Endothelial cell of umbilical vein (primary cell): ENCODE measurements around the gene ASB6. TPM values are rescaled to one million over a fixed set of nuclear protein-coding genes. Genes with fewer than 3 reads are reported as not detected.

Source experiments
- BruUV-seq: library from RNA; stranded (reverse); fragments of 400-500 nt; replicated peaks from 2 replicates; lab custom pipeline; 2021; lab: Mats Ljungman, UMichigan
- CTCF ChIA-PET: fragments of 300-600, 350-600 bp; sonication (Branson Sonifier 250); formaldehyde crosslinking; loops from one replicate; lab custom pipeline; 2021; ENCODE audit warnings: antibody characterized with exemption, inconsistent platforms; lab: Charles Lee
- POLR2A ChIA-PET: fragments of 300-600, 350-600 bp; sonication (Branson Sonifier 250); formaldehyde crosslinking; loops from one replicate; lab custom pipeline; 2021; ENCODE audit warnings: antibody characterized with exemption, inconsistent platforms; lab: Charles Lee
- DNase-seq: peaks from one replicate; pipeline ENCODE4 v3.0.0-alpha.2; 2011; ENCODE audit warnings: low read depth, low spot score
- FAIRE-seq: peaks from 2 replicates; lab custom pipeline; 2011; peaks lifted over from hg19 to GRCh38; lab: Jason Lieb, UNC
- H2AFZ ChIP-seq: 2 replicates; pipeline ENCODE4 v1.6.0; 2012; ENCODE audit warnings: low read depth, low read length, control low read depth, inconsistent platforms
- H3K27ac ChIP-seq: 2 replicates; pipeline ENCODE4 v1.5.1; 2011; ENCODE audit warnings: low read depth, mild to moderate bottlenecking, control low read depth, low read length, moderate library complexity; ENCODE audit not compliant: insufficient read depth
- H3K27me3 ChIP-seq, 2 experiments: 2 replicates each; pipeline versions ENCODE4 v1.6.0 to v1.6.1; 2011; ENCODE audit warnings: low read length in 2 of 2, mixed read lengths in 1 of 2; ENCODE audit not compliant: control insufficient read depth in 2 of 2, insufficient read depth in 2 of 2
- H3K36me3 ChIP-seq, 2 experiments: 2 replicates in 1 of 2; 3 replicates in 1 of 2; pipeline ENCODE4 v1.5.1; 2011; ENCODE audit warnings: low read length in 2 of 2, mild to moderate bottlenecking in 1 of 2, moderate library complexity in 1 of 2; ENCODE audit not compliant: control insufficient read depth in 2 of 2, insufficient read depth in 2 of 2; ENCODE audit errors: extremely low read depth in 1 of 2
- H3K4me1 ChIP-seq: 3 replicates; pipeline ENCODE4 v1.5.1; 2011; ENCODE audit warnings: mild to moderate bottlenecking, low read length; ENCODE audit not compliant: control insufficient read depth, insufficient read depth; ENCODE audit errors: extremely low read depth
- H3K4me2 ChIP-seq: 2 replicates; pipeline ENCODE4 v1.6.1; 2011; ENCODE audit warnings: low read length, control low read depth, mixed read lengths; ENCODE audit not compliant: insufficient read depth
- H3K4me3 ChIP-seq, 3 experiments: fragments of 200-600 bp in 1 of 3; sonication (generic), shearing (Covaris generic) in 1 of 3; replicated peaks in 1 of 3; 2 replicates each; pipeline ENCODE4 v1.5.1; 2011 to 2016; ENCODE audit warnings: control low read depth in 3 of 3, low read length in 3 of 3, mild to moderate bottlenecking in 2 of 3, inconsistent platforms in 1 of 3, low read depth in 1 of 3, moderate library complexity in 1 of 3; ENCODE audit not compliant: insufficient read depth in 1 of 3
- H3K79me2 ChIP-seq: 2 replicates; pipeline ENCODE4 v1.6.0; 2012; ENCODE audit warnings: low read length, inconsistent platforms; ENCODE audit not compliant: control insufficient read depth, insufficient read depth
- H3K9ac ChIP-seq: replicated peaks from 2 replicates; pipeline ENCODE3; 2011; ENCODE audit warnings: low read length, control low read depth; ENCODE audit not compliant: insufficient read depth; ENCODE audit errors: extremely low read depth
- H3K9me1 ChIP-seq: replicated peaks from 3 replicates; pipeline ENCODE4 v1.6.0; 2011; ENCODE audit warnings: mild to moderate bottlenecking, low read length; ENCODE audit not compliant: control insufficient read depth, insufficient read depth; ENCODE audit errors: extremely low read depth
- H3K9me3 ChIP-seq: replicated peaks from 2 replicates; pipeline ENCODE4 v1.5.1; 2012; ENCODE audit warnings: low read length, inconsistent platforms; ENCODE audit not compliant: control insufficient read depth, insufficient read depth
- H4K20me1 ChIP-seq: replicated peaks from 2 replicates; pipeline ENCODE3; 2011; ENCODE audit warnings: mild to moderate bottlenecking, low read length; ENCODE audit not compliant: control insufficient read depth, insufficient read depth; ENCODE audit errors: extremely low read depth
- EZH2 ChIP-seq: IDR thresholded peaks from 2 replicates; pipeline ENCODE4 v1.6.1; 2012; ENCODE audit warnings: borderline replicate concordance, low read depth, mild to moderate bottlenecking, moderate library complexity, low read length, inconsistent platforms; ENCODE audit not compliant: severe bottlenecking
- JUN ChIP-seq: IDR thresholded peaks from 2 replicates; pipeline ENCODE4 v1.6.1; 2011; ENCODE audit warnings: borderline replicate concordance, low read depth; ENCODE audit not compliant: insufficient read length, insufficient read depth
- MYC ChIP-seq: IDR thresholded peaks from one replicate; pipeline ENCODE4 v1.6.1; 2011; ENCODE audit warnings: mild to moderate bottlenecking, low read depth, low read length
- POLR2A ChIP-seq: IDR thresholded peaks from 2 replicates; pipeline ENCODE4 v1.6.1; 2012; ENCODE audit warnings: low read depth, mild to moderate bottlenecking, control low read depth, low read length
- dilution Hi-C: fragments of 300-500 bp; cut with MboI; formaldehyde crosslinking; loops from one replicate; pipeline ENCODE4 v1.15.0; 2019; ENCODE audit warnings: low sequenced_read_pairs; ENCODE audit not compliant: extremely low pct_ligation_motif_present
- intact Hi-C: fragments of 100-400 bp; cut with micrococcal nuclease; formaldehyde crosslinking; loops from one replicate; pipeline ENCODE4 v1.10.0; 2022
- polyA plus RNA-seq, 4 experiments: library from polyadenylated mRNA; depleted of rRNA in 3 of 4; stranded (reverse) in 3 of 4; unstranded in 1 of 4; fragments of >200 nt; gene quantifications; 2 replicates each; pipeline versions ENCODE4 v1.2.1 to v1.2.3, GENCODE V29; 2011 to 2012; ENCODE audit warnings: missing spikeins in 1 of 4
- total RNA-seq: library from RNA; stranded (reverse); gene quantifications from 2 replicates; pipeline ENCODE4 v1.2.3, GENCODE V29; 2021
- TF ChIP-seq, protein P1 (sequence below): IDR thresholded peaks from 2 replicates; pipeline ENCODE4 v1.6.1; 2011; ENCODE audit not compliant: insufficient read depth, insufficient read length

The ASB6 gene
- total and polyA plus RNA-seq, 2 donors (not counting 3 experiments of a cell fraction or from before 2014, with no cell fraction given), result 20.3 to 23.8 TPM

DNA sequence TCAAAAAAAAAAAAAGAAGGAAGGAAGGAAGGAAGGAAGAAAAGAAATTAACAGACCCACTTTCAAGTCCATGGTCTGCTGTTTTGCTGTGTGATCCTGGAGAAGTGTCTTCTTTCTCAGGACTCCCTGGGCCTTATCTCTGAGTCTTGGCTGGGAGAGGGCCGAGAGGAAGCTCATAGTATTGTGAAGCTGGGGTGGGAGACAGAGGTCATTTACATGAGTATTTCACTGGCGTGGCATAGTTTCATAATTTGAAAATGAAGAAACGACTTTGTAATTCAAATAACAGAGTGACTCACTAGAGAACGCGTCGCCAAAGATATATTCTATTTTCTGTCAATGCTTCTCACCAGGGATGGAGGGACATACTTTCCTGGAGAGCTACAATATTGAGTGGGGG is 18.6 kb downstream of the ASB6 start:
- H3K9me1 ChIP-seq, result no peaks in the 10 kb centered on the region
- no peak overlapping the region for H3K4me3 ChIP-seq
- H3K9ac ChIP-seq, result no peak overlapping the region
- no peak overlapping the region for H3K4me2 ChIP-seq
- H3K4me1 ChIP-seq, result peaks cover 16% of the 10 kb centered on the region
- H3K9me3 ChIP-seq, result no peaks in the 10 kb centered on the region
- H2AFZ ChIP-seq, result no peak overlapping the region
- TF ChIP-seq POLR2A, result no peak
- H3K27ac ChIP-seq, result no peak overlapping the region
- ChIA-PET CTCF (interaction anchor here (1.2 to 7.5 kb wide), 9 partner anchors 9 to 511 kb away, joined by 3 to 232 read pairs (median 27); partner anchors contain the start of genes CRAT and PTPA), POLR2A (interaction anchor here (0.7 kb wide), 1 partner anchor 510 kb away, joined by 7 read pairs; no protein-coding TSS in a partner anchor)
- DNase-seq, result no peak
- peaks cover 0 to 6% of the 10 kb centered on the region in 2 experiments for H3K27me3 ChIP-seq
- no peak for FAIRE-seq
- no TSS peak for BruUV-seq
- intact Hi-C loops (no loop called here), dilution Hi-C loops (no loop called here)
- no peaks in the 10 kb centered on the region for H3K36me3 ChIP-seq
- no peaks in the 10 kb centered on the region for H4K20me1 ChIP-seq
- H3K79me2 ChIP-seq, result peaks cover 21% of the 10 kb centered on the region

DNA sequence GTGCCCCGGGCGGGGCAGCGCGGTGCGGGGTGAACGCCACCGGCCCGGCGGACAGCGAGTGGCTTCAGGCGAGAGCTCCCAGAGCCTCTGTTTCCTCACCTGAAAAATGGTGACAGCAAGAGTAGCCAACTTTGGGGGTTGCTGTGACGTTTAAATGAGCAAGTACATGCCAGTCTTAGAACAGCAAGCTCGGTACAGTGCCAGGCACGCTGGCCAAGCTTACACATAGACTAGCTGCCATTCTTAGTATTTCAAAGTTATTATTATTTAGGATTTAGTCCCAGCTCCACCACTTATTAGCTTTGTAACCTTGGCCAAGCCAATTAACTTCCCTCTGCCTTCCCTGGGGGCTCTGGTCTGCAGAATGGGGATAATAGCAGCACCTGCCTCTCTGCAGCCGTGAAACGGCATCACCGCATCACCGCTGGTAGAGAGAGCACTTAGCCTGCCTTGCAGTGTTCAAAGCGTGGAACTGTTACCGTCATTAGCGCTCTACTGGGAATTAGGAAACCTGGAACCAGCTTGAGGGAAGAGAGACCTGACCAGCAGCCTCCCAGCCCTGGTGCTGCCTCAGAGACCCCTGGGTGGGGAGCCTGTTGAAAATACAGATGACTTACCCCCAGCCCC is 21.2 kb downstream of the ASB6 start, which contains the start of gene C9orf50:
Gene C9orf50 (minus strand): TSS at position 433 of the 627 bp plus-strand sequence. CDS start 527 bp downstream, outside the sequence.
- TF ChIP-seq, protein P1, sequence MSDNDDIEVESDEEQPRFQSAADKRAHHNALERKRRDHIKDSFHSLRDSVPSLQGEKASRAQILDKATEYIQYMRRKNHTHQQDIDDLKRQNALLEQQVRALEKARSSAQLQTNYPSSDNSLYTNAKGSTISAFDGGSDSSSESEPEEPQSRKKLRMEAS, result no peak
- TF ChIP-seq JUN, result no peak
- peak; percentile 13 for TF ChIP-seq EZH2
- no peak for TF ChIP-seq MYC
- Histone ChIP-seq H3K9ac (peak within 1 kb of the TSS; percentile 20), H3K4me2 (peak within 1 kb of the TSS; percentile 51), H4K20me1 (no peaks in the 10 kb centered on the region), H3K9me3 (no peaks in the 10 kb centered on the region), H2AFZ (peak within 1 kb of the TSS; percentile 9), H3K27ac (no peak within 1 kb of the TSS), H3K4me3 (peak within 1 kb of the TSS in 2 of 3 experiments; percentile 15 to 25), H3K79me2 (no peaks in the 10 kb centered on the region), H3K27me3 (peaks cover 0 to 6% of the 10 kb centered on the region in 2 experiments), H3K4me1 (no peaks in the 10 kb centered on the region), H3K36me3 (no peaks in the 10 kb centered on the region), H3K9me1 (no peaks in the 10 kb centered on the region)
- dilution Hi-C loops, result no loop called here
- BruUV-seq, result no TSS peak
- CTCF ChIA-PET, result interaction anchor here (1.0 to 7.5 kb wide), 8 partner anchors 9 to 490 kb away, joined by 3 to 232 read pairs (median 10); no protein-coding TSS in a partner anchor
- intact Hi-C loops, result no loop called here
- DNase-seq, result no peak
- FAIRE-seq, result no peak
- POLR2A ChIA-PET, result interaction anchor here (1.2 kb wide), 1 partner anchor 443 kb away, joined by 3 read pairs; the partner anchor contains the start of gene IER5L
